Common myeloid progenitor, CD34-positive (primary cell): Measurements from ENCODE around the gene CANT1.
"Not testable (repeated sequence)": the region's sequence is repeated elsewhere in the genome, so short reads cannot be mapped to it uniquely, and the experiment has no call there.

ENCODE experiments used
- CTCF ChIA-PET: fragments of 350-600 bp; sonication (Branson Sonifier 250); formaldehyde crosslinking; loops from one replicate; lab custom pipeline; 2021; ENCODE audit warnings: antibody characterized with exemption; lab: Charles Lee
- POLR2A ChIA-PET: fragments of 350-600 bp; sonication (Branson Sonifier 250); formaldehyde crosslinking; loops from one replicate; lab custom pipeline; 2021; ENCODE audit warnings: antibody characterized with exemption; lab: Charles Lee
- DNase-seq, 3 donors: peaks; one replicate each; pipeline versions ENCODE4 v3.0.0 to v3.0.0-alpha.2; 2013
- H3K27ac ChIP-seq, 2 experiments: 1 replicate in 1 of 2; 2 replicates in 1 of 2; pipeline ENCODE4 v1.7.0; 2013; ENCODE audit warnings: inconsistent platforms in 2 of 2, low read length in 2 of 2, mild to moderate bottlenecking in 2 of 2, low read depth in 1 of 2, moderate library complexity in 1 of 2; ENCODE audit not compliant: severe bottlenecking in 2 of 2, insufficient read depth in 1 of 2, poor library complexity in 1 of 2
- H3K27me3 ChIP-seq, 5 experiments: replicated peaks in 2 of 5; 1 replicate in 3 of 5; 2 replicates in 2 of 5; pipeline versions ENCODE4 v1.6.1 to v1.7.0; 2013; ENCODE audit warnings: low read length in 4 of 5, mild to moderate bottlenecking in 2 of 5, moderate library complexity in 2 of 5, inconsistent platforms in 1 of 5; ENCODE audit not compliant: insufficient read depth in 5 of 5, control insufficient read depth in 4 of 5
- H3K36me3 ChIP-seq, 4 experiments: 1 replicate in 2 of 4; 2 replicates in 2 of 4; pipeline versions ENCODE4 v1.6.1 to v1.7.0; 2013; ENCODE audit warnings: low read length in 3 of 4, control low read depth in 1 of 4, mild to moderate bottlenecking in 1 of 4; ENCODE audit not compliant: control insufficient read depth in 4 of 4, insufficient read depth in 4 of 4
- H3K4me1 ChIP-seq, 4 experiments: 1 replicate in 3 of 4; 2 replicates in 1 of 4; pipeline versions ENCODE4 v1.6.1 to v1.7.1; 2013; ENCODE audit warnings: low read length in 3 of 4, mild to moderate bottlenecking in 3 of 4, control low read depth in 1 of 4, inconsistent platforms in 1 of 4, moderate library complexity in 1 of 4; ENCODE audit not compliant: control insufficient read depth in 4 of 4, insufficient read depth in 4 of 4; ENCODE audit errors: control extremely low read depth in 1 of 4
- H3K4me3 ChIP-seq, 7 experiments: 1 replicate in 4 of 7; 2 replicates in 3 of 7; pipeline versions ENCODE4 v1.5.1 to v1.7.0; 2013; ENCODE audit warnings: mild to moderate bottlenecking in 7 of 7, low read length in 6 of 7, moderate library complexity in 6 of 7, inconsistent platforms in 2 of 7, low read depth in 2 of 7, control low read depth in 1 of 7; ENCODE audit not compliant: insufficient read depth in 4 of 7, control insufficient read depth in 1 of 7; ENCODE audit errors: extremely low read depth in 1 of 7
- H3K9me3 ChIP-seq, 5 experiments: 1 replicate in 4 of 5; 2 replicates in 1 of 5; pipeline versions ENCODE4 v1.6.1 to v1.7.1; 2013; ENCODE audit warnings: low read length in 4 of 5, mild to moderate bottlenecking in 2 of 5, inconsistent platforms in 1 of 5, low read depth in 1 of 5, moderate library complexity in 1 of 5; ENCODE audit not compliant: control insufficient read depth in 4 of 5, insufficient read depth in 2 of 5; ENCODE audit errors: control extremely low read depth in 1 of 5
- WGBS: methylation state at CpG from one replicate; pipeline ENCODE4 v1.1.5; 2013; ENCODE audit not compliant: insufficient coverage; 5-methylcytosine and 5-hydroxymethylcytosine counted together

Gene CANT1

DNA sequence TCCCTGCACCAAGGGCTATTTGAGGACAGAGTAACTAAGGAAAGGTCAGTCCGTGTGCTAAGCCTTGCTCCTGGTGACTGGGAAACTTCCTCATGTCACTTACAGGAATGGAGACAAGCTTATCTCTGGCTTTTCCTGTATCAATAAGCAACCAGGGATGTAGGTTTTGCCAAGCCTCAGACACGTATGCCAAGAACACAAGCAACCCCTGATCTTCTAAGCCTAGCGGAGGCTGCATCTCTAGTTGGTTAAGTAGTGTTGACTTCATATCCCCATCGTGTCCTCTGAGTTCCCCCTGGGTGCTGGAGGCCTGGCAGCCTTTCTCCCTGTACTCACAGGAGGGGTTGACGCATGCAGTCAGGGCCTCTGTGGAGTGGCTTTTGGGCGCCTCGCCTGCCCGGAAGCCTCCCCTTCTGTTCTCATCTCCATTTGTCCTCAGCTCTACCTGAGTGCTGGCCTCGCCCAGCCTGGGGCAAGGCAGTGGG is 13.0 kb upstream of the CANT1 start:
- no peak for DNase-seq
- Histone ChIP-seq H3K9me3 (no peaks in the 10 kb centered on the region), H3K27me3 (peaks cover 0 to 51% (median 30%) of the 10 kb centered on the region in 5 experiments), H3K4me3 (no peak overlapping the region), H3K4me1 (peaks cover 0 to 16% (median 13%) of the 10 kb centered on the region in 4 experiments), H3K27ac (no peak overlapping the region), H3K36me3 (no peaks in the 10 kb centered on the region)
- ChIA-PET POLR2A (no interaction called here), CTCF (interaction anchor here (0.8 to 3.1 kb wide), 4 partner anchors 10 to 22 kb away, joined by 3 to 22 read pairs (median 16); no protein-coding TSS in a partner anchor)
- 93% methylated on average over 9 of the region's 9 CpGs for WGBS

DNA sequence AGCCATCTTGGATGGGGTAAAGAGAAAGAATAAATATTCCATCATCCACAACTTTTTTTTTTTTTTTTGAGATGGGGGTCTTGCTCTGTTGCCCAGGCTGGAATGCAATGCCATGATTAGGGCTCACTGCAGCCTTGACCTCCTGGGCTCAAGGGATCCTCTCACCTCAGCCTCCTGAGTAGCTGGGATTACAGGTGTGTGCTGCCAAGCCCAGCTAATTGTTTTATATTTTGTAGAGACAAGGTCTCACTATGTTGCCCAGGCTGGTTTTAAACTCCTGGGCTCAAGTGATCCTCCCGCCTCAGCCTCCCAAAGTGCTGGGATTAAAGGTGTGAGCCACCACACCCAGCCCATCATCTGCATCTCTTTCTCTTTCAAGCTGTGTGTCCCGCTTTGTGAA is 12.4 kb upstream of the CANT1 start:
- H3K36me3 ChIP-seq, POLR2A ChIA-PET, H3K9me3 ChIP-seq, H3K27ac ChIP-seq, H3K4me3 ChIP-seq, DNase-seq: not testable (repeated sequence)
- WGBS, result 100% methylated on average over 1 of the region's 2 CpGs
- Histone ChIP-seq H3K27me3 (peaks cover 0 to 44% (median 24%) of the 10 kb centered on the region in 5 experiments), H3K4me1 (peaks cover 0 to 16% (median 13%) of the 10 kb centered on the region in 4 experiments)
- CTCF ChIA-PET, result interaction anchor here (0.8 to 3.1 kb wide), 5 partner anchors 10 to 23 kb away, joined by 3 to 22 read pairs (median 16); no protein-coding TSS in a partner anchor

DNA sequence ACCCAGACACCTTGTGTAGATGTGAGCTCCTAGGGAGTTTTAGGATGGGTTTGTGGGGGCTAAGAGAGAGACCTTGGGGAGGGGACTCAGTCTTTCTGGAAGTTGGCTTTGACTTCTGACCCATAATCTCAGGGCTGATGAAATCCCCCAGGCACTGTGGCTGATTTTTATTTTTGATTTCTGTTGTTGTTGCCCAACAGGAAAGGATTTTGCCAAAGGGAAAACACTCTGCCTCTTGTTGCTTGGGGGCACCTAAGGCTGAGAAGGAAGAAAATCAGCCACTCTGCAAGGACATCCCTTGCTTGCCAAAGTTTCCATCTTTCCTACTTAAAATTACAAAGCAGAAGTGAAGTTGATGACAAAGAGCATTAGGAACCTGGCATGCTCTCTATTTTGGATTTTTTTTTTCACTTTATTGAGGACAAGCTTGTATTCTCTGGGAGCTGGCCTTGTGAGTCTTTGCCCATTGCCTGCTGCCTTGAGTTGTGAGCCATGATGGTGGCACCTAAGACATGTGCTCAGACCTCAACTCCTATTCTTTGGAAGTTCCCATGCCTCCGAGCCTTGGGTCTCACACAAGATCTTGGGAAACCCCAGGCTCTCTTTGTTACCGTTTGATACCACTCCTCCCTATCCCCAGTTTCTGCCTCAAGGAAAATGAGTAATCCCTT is 11.2 kb upstream of the CANT1 start:
- ChIA-PET POLR2A (interaction anchor here (0.5 to 0.6 kb wide), 2 partner anchors 20 to 233 kb away, joined by 3 to 8 read pairs; no protein-coding TSS in a partner anchor), CTCF (interaction anchor here (0.8 to 3.1 kb wide), 11 partner anchors 8 to 29 kb away, joined by 3 to 22 read pairs (median 3); no protein-coding TSS in a partner anchor)
- no peak overlapping the region for H3K27ac ChIP-seq
- peaks cover 0 to 35% (median 24%) of the 10 kb centered on the region in 5 experiments for H3K27me3 ChIP-seq
- H3K36me3 ChIP-seq, result no peaks in the 10 kb centered on the region
- no peak overlapping the region for H3K4me3 ChIP-seq
- H3K4me1 ChIP-seq, result peaks cover 0 to 16% (median 13%) of the 10 kb centered on the region in 4 experiments
- no peak for DNase-seq
- WGBS, result 90% methylated on average over 2 of the region's 2 CpGs
- peaks cover 0 to 2% (median 0%) of the 10 kb centered on the region in 5 experiments for H3K9me3 ChIP-seq

DNA sequence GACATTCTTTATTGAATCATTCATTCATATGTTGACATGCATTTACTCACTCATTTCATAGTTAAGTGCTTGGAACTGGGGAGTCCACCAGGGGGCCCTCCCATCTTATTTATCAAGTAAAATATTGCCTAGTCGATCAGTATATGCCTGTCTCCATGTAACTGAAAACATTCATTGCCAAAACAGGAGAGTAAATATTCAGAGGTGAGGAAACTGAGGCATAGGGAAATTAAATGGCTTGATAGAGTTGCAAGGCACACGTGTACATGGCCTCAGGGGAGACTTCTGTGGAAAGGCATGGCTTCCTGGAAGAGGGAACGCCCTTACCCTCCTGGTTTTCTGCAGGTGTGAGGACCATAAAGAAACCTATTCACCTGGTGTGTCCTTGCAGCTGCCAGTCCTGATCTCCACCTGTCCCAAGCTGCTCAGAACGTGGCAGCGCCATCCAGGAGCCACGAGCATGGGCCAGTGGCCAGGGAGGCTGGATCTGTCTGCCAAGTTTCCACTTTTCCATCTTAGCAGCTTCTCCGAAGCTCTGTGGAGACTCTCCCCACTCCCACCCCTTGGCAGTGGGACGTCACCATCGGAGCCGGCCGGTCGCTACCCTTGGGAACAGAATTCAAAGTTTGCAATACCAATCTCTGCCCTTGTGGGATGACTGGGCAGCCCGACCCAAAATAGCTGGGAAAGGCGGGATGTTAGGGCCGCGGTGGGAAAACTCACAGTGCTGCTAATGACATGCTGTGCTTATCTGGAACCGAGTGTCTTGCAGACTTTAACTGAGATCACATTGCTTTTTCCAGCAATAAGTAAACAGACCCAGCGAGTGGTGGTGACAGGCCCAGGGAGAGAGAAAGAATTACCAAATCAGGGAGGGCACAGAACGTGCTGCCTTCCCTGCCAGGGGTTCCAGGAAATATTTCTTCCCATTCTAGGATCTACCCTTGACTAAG is 10.3 kb upstream of the CANT1 start:
- ChIA-PET POLR2A (interaction anchor here (0.5 to 0.6 kb wide), 2 partner anchors 21 to 234 kb away, joined by 3 to 8 read pairs; no protein-coding TSS in a partner anchor), CTCF (interaction anchor here (0.8 to 3.1 kb wide), 9 partner anchors 9 to 28 kb away, joined by 3 to 16 read pairs (median 3); no protein-coding TSS in a partner anchor)
- H3K4me3 ChIP-seq, result no peak overlapping the region
- peaks cover 0 to 6% (median 0%) of the 10 kb centered on the region in 5 experiments for H3K9me3 ChIP-seq
- peak; percentile 69 to 78 (median 76) for DNase-seq
- peaks cover 0 to 15% (median 12%) of the 10 kb centered on the region in 4 experiments for H3K4me1 ChIP-seq
- no peaks in the 10 kb centered on the region for H3K36me3 ChIP-seq
- 87% methylated on average over 16 of the region's 19 CpGs for WGBS
- H3K27ac ChIP-seq, result no peak overlapping the region
- peaks cover 0 to 27% (median 23%) of the 10 kb centered on the region in 5 experiments for H3K27me3 ChIP-seq

DNA sequence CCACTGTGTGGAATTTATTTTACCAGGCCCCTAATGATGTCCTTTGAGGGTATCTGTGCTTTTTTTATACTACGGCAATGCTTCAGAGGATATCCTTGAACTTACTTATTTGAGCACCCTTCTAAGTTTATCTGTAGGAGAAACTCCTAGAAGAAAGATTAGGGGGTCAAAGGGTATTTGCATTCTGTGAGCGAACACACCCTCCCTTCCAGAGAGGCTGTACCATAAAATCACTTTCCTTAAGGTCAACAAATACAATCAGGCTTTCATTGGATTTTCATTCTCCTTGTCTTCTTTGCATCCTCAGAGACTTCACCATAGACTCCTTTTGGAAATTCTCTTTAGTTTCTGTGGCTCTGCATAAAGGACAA is 9.7 kb upstream of the CANT1 start:
- WGBS, result no CpG with 5 or more reads among the region's 2 CpGs
- DNase-seq, result no peak
- Histone ChIP-seq H3K4me3 (no peak overlapping the region), H3K36me3 (no peaks in the 10 kb centered on the region), H3K27me3 (peaks cover 0 to 20% (median 18%) of the 10 kb centered on the region in 5 experiments), H3K27ac (no peak overlapping the region), H3K4me1 (peaks cover 0 to 8% (median 7%) of the 10 kb centered on the region in 4 experiments), H3K9me3 (peaks cover 0 to 7% (median 0%) of the 10 kb centered on the region in 5 experiments)
- CTCF ChIA-PET, result interaction anchor here (1.0 kb wide), 1 partner anchor 26 kb away, joined by 3 read pairs; no protein-coding TSS in a partner anchor
- POLR2A ChIA-PET, result no interaction called here

DNA sequence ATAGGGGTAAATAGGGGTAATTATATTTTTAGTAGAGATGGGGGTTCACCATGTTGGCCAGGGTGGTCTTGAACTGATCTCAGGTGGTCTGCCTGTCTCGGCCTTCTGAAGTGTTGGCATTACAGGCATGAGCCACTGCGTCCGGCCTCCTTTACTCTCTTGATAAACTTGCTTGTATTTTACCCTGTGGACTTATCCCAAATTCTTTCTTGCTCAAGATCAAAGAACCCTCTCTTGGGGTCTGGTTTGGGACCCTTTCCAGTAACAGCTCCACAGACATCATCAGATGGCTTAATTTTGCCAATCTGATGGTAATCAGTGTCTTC is 8.8 kb upstream of the CANT1 start:
- ChIA-PET POLR2A (interaction anchor here (0.6 kb wide), 1 partner anchor 440 kb away, joined by 3 read pairs; no protein-coding TSS in a partner anchor), CTCF (interaction anchor here (1.3 kb wide), 2 partner anchors 10 to 42 kb away, joined by 3 to 4 read pairs; no protein-coding TSS in a partner anchor)
- DNase-seq, result no peak
- Histone ChIP-seq H3K27me3 (peaks cover 0 to 13% (median 11%) of the 10 kb centered on the region in 5 experiments), H3K27ac (no peak overlapping the region), H3K4me3 (no peak overlapping the region), H3K9me3 (peaks cover 0 to 7% (median 0%) of the 10 kb centered on the region in 5 experiments), H3K36me3 (no peaks in the 10 kb centered on the region), H3K4me1 (no peaks in the 10 kb centered on the region)
- 100% methylated on average over 3 of the region's 3 CpGs for WGBS
